ENCODE measurements around the gene ODAD3. TPM values are rescaled to one million over a fixed set of nuclear protein-coding genes. Genes with fewer than 3 reads are reported as not detected.

Gene ODAD3
- 1 to 10 TPM in 1 of 4 donors, under 1 TPM in 2, not detected in 1; 0.44 to 1.1 (median 0.94) TPM for total RNA-seq

DNA sequence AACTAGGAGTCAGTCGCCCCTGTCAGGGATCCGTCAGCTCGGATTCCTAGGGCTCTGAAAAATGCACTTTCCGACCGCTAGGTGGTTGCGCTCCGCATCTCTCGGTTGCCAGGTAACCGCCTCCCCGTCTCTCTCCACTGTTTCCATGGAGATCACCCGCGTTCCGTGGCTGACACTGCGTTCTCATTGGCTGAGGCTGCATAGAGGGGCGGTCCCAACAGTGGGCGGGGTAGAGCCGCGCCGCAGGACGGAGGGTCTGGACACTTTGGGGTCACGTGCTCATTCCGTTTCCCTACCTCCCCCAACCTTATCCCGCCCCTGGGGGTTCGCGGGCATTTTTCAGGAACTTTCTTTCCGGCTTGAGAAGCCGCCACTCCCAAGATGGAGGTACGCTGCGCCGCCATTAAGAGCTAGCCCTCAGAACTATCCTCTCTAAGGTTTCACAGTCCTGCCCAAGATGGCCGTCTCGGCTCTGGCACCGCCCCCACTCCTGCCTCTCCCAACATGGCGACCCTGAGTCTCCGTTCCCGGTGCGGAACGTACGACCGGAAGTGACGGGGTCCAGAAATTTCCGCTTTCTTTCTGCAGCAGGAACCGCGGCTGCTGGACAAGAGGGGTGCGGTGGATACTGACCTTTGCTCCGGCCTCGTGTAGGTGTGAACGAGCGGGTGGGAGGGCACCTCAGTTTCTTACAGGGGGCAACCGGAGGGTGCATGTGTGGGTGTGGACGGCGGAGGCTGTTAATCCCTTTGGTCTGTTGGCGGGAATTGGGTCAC, at the start of gene ODAD3, which contains the start of gene PRKCSH:
ODAD3 (minus strand) TSS at position 65 of the 776 bp plus-strand sequence. CDS start 105 bp downstream, outside the sequence.
PRKCSH (plus strand) TSS at position 579 of the 776 bp plus-strand sequence. CDS start 483 bp downstream, outside the sequence.
- WGBS, 2 donors, result 0 to 1% methylated on average over 50 to 53 of the region's 53 CpGs
- peak within 1 kb of the TSS; percentile 48 for H3K4me3 ChIP-seq (ENCODE audit: low read depth, poor library complexity, severe bottlenecking)
- DNase-seq (ENCODE audit: low spot score in 2 of 2), result peak; percentile 99
- TF ChIP-seq, protein P1, sequence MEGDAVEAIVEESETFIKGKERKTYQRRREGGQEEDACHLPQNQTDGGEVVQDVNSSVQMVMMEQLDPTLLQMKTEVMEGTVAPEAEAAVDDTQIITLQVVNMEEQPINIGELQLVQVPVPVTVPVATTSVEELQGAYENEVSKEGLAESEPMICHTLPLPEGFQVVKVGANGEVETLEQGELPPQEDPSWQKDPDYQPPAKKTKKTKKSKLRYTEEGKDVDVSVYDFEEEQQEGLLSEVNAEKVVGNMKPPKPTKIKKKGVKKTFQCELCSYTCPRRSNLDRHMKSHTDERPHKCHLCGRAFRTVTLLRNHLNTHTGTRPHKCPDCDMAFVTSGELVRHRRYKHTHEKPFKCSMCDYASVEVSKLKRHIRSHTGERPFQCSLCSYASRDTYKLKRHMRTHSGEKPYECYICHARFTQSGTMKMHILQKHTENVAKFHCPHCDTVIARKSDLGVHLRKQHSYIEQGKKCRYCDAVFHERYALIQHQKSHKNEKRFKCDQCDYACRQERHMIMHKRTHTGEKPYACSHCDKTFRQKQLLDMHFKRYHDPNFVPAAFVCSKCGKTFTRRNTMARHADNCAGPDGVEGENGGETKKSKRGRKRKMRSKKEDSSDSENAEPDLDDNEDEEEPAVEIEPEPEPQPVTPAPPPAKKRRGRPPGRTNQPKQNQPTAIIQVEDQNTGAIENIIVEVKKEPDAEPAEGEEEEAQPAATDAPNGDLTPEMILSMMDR (IDR thresholded peaks at IDR 0.05), result peak in 2 of 3 donors; percentile 36 to 99
- no peak for TF ChIP-seq POLR2A (IDR thresholded peaks at IDR 0.05)
- intact Hi-C loops (cut with DNase I; ENCODE audit: low total_unique reads), result no loop called here

DNA sequence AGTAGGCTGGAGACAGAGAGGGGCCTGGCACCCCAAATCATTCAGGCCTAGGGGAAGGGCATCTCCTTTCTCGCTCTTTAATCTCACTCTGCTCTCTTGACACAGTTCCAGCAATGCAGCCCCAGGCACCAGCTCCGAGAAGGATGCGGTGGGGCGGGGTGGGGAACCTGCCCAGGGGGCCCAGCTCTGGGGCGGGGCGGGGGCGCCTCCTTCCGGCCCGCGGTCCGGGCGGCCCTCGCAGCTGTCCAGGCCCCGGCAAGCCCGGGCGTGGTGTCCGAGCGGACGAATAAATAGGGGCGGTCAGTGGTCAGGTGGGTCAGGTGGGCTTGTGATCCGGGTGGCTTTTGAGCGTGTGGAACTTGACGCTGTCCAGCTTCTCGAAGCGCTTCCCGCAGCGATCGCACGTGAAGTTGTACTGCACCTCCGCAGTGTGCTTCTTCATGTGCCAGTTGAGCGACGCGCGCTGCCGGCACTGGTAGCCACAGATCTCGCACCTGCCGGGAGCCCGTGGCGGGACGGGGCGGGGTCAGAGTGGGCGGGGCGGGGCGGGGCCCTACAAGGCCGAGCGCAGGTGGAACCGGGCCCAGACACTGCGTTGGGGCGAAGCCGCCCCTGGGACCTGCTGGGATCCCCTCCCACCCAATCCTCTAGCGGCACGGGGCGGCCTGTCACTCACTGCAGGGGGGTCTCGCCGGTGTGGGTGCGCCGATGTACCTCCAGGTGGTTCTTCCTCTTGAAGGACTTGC, 48.6 kb upstream of the ODAD3 start:
- no peak overlapping the region for H3K4me3 ChIP-seq (ENCODE audit: low read depth, poor library complexity, severe bottlenecking)
- 71% methylated on average over 29 to 33 of the region's 57 CpGs for WGBS, 2 donors
- TF ChIP-seq POLR2A (IDR thresholded peaks at IDR 0.05), result no peak
- TF ChIP-seq, protein P1 (IDR thresholded peaks at IDR 0.05), result no peak
- no peak for DNase-seq (ENCODE audit: low spot score in 2 of 2)
- intact Hi-C loops (cut with DNase I; ENCODE audit: low total_unique reads), result loop anchor here (10.0 kb wide), 1 partner anchor 199 kb away; no protein-coding TSS in a partner anchor

DNA sequence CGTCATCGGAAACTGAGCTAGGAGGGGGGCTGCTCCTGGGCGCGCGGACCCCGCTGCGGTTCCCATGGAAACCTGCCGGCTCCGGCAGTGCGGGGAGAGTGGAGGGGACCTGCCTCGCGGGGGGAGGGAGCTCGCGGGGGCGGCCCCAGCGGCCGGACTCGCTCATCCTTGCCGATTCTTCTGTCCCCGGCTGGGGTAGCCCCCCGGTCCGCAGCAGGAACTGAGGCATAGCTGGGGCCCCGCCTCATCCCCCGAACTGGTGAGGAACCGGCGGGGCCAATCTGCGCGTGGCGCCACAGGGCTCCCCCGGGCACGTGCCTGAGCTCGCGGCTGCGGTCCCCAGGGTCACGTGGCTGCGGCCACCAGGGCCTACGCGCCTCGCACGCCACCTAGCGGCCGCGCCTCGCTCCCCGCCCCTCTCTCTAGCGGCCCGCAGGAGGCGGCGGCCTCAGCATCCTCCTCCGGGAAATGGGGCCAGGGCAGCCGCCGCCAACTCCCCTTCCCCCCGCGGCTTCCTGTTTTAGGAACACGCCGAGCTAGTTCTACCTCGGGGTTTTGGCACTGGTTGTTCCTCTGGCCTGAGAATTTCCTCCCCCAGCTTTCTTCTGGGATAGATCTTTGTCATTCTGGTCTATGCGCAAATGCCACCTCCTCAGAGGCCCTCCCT, 47.6 kb upstream of the ODAD3 start:
- H3K4me3 ChIP-seq (ENCODE audit: low read depth, poor library complexity, severe bottlenecking), result no peak overlapping the region
- peak; percentile 71 to 96 for DNase-seq (ENCODE audit: low spot score in 2 of 2)
- intact Hi-C loops (cut with DNase I; ENCODE audit: low total_unique reads), result loop anchor here (10.0 kb wide), 1 partner anchor 198 kb away; no protein-coding TSS in a partner anchor
- WGBS, 2 donors, result 1 to 2% methylated on average over 34 to 47 of the region's 58 CpGs
- no peak for TF ChIP-seq POLR2A (IDR thresholded peaks at IDR 0.05)
- TF ChIP-seq, protein P1 (IDR thresholded peaks at IDR 0.05), result peak in 1 of 3 donors; percentile 56

DNA sequence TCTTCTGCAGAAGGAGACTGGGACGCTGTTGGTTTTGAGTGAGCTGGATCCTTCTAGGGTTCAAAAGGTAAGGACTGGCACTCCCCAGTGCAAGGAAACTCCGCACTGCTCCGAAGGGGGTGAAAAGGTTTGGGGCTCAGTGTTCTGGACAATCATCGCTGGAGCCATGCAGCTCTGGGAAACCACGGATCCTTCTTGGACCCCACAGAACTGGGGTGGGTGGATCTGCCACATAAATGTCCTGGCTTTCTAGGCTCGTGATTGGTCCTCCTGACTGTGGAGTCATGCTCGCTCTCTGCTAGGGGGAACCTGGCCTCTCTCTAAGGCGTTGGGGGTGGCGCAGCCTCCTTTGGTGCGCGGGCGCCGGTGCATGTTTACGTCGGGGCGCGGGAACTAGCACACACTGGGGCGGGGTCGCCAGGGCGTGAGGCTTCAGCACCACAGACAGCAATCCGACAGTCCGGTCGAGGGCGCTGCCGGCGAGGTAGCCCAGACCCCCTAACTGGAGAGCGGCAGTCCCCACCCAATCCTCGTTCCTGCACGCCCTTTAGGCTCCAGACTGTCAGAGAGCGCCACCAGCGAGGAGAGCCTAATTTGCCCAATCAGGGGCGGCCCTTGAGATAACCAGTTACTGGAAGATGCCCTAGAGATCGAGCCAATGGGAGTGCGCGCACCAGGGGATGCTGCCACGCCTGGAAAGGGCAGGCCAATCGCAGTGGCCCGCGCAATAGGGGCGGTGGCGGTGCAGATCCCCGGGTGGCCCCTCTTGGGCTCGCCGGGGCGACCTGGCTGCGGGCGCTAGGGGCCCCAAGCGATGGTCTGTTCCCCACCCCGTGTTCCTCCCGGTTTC, 46.8 kb upstream of the ODAD3 start:
- WGBS, 2 donors, result 10 to 24% methylated on average over 7 to 10 of the region's 50 CpGs
- intact Hi-C loops (cut with DNase I; ENCODE audit: low total_unique reads), result loop anchor here (10.0 kb wide), 1 partner anchor 197 kb away; no protein-coding TSS in a partner anchor

More for the DNA sequence above, 46.8 kb upstream of the ODAD3 start:
- no peak overlapping the region for H3K4me3 ChIP-seq (ENCODE audit: low read depth, poor library complexity, severe bottlenecking)
- peak; percentile 48 to 89 for DNase-seq (ENCODE audit: low spot score in 2 of 2)
- TF ChIP-seq POLR2A (IDR thresholded peaks at IDR 0.05), result no peak
- TF ChIP-seq, protein P1 (IDR thresholded peaks at IDR 0.05), result no peak

All from lower leg skin (tissue), 4 donors.